ENCODE results near the gene UGGT1.
"Not testable (repeated sequence)": the region's sequence is repeated elsewhere in the genome, so short reads cannot be mapped to it uniquely, and the experiment has no call there.

UGGT1 gene

DNA sequence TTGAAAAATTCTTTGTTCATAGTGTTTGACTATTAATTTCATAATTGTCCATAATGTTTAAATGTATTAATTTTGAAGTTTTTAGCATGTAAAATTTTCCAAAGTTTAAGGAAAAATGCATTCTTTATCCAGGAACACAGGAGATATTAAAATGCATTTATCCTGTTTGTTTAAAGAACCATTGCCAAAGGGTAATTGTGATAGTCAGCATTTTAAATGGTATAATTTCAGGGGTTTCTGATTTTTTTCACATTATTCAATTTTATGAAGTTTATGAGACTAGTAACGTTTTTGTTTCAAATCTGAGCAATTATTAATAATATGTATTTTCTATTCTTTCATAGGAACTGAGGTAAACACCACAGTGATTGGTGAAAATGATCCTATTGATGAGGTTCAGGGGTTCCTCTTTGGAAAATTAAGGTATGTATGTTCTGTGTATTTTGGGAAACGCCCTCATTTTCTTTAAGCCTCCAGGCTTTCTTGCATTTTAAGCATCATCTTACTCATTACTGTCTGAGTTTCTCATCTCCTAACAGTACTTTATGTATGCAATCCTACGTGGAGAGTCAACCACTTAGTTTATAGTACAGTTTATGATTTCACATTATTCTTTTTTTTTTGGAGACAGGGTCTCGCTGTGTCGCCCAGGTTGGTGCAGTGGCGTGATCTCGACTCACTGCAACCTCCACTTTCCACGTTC, 25.1 kb downstream of the UGGT1 start:
- DNase-seq, result no peak

DNA sequence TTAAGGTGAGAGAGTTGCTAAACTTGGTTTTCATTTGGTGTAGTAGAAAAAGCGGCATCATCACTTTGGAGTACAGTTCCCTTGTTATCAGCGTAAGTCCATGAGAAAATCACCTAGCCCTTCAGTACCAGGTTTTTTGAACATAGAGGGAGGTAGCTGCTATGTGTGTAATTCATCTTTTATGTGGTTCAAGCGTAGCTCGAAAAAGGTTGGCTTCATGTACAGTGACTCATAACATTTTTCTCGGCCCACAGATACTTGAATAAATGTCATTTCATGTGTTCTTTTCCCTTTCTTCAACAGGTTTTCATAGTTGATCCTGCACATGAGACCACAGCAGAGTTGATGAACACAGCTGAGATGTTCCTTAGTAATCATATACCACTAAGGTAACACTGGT, 43.6 kb downstream of the UGGT1 start:
- no peak for DNase-seq

GRCh38 chr2:128137094-128137616, 46.2 kb downstream of the UGGT1 start:
- no peak for DNase-seq

DNA sequence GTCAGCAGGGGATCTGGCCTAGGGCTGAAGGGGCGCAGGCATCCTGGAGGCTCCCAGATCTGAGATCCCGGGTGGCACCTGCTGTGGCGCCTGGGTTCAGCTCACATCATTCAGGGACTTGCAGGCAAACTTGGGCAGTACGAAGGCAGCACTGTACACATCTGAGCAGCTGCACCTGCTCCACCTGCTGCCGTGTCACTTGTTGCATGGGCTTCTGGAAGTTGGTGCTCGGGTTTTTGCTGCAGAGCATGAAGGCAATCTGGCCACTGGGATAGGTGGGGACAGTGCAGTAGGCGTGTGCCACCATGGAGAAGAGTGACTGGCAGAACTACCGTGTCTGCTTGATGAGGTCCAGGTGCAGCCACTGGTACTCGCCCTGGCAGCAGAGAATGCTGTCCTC, 48.6 kb downstream of the UGGT1 start:
- DNase-seq, result peak; percentile 51 to 63

DNA sequence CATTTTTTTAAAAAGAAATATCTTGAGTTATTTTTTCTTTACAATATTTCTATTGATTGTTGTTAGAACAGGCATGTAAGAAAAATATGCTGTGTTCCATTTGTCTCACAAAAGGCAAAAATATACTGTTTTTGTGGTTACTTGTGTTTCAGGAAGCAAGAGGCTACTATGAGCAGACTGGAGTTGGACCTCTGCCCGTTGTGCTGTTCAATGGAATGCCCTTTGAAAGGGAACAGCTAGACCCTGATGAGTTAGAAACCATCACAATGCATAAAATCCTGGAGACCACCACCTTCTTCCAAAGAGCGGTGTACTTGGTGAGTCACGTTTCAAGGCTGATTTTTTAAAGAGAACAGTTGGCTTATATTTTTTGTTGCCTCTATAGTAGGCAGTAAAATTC, 54.7 kb downstream of the UGGT1 start:
- no peak for DNase-seq

DNA sequence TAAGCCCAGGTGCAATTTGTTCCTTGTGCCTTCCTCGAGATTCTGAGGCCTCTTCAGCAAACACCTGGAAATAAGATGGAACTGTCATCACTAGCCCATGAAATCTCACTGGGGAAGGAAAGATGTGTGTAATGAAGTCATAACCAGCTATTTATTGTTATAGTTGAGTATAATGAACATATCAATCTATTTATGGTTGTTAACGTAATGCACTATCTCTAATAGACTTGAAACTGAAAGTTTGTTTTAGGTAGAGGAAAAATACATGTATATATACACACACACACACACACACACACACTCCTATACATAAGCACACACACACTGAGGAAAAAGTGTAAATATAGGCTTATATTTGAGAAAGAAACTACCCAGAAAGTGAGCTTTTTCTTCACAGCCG, 62.8 kb downstream of the UGGT1 start:
- no peak for DNase-seq

- no peak for DNase-seq
Measured at GRCh38 chr2:128154225-128154624, 63.2 kb downstream of the UGGT1 start.

GRCh38 chr2:128155970-128156369, 65.0 kb downstream of the UGGT1 start:
- DNase-seq, result no peak

GRCh38 chr2:128156812-128157211, 65.8 kb downstream of the UGGT1 start:
- no peak for DNase-seq

DNA sequence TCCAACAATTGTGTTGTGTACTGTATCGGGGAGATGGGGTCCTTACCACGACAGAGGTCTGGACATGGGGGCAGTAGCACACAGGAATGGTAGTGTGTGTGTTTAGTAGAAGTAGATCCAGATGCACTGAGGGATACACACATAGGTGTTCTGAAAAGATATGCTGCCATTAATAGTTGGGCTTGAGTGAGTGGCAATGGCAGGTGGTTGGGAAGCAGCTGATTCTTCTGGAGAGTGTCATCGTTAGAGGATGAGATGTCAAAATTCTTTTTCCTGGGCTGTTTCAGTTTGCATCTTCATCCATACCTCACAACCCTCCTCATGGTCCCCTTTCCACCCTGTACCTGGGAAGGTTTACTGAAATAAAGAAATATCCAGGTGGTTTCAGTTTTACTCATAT, 66.6 kb downstream of the UGGT1 start:
- DNase-seq, result no peak

- no peak for DNase-seq
Measured at GRCh38 chr2:128158176-128158575, 67.2 kb downstream of the UGGT1 start.

DNA sequence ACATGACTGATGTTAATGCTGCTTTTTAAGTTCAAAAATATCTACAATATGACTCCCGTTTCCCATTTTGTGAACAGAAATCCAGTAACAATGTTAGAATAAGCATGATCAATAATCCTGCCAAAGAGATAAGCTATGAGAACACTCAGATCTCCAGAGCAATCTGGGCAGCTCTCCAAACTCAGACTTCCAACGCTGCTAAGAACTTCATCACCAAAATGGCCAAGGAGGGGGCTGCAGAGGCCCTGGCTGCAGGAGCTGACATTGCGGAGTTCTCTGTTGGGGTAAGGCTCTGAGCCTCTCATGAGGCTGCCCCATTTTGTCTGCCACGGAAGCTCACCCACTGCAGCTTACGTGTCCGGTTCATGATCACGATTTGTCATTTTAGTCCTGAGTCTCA, 68.4 kb downstream of the UGGT1 start:
- no peak for DNase-seq

GRCh38 chr2:128160616-128161275, 69.7 kb downstream of the UGGT1 start:
- DNase-seq, result no peak

DNA sequence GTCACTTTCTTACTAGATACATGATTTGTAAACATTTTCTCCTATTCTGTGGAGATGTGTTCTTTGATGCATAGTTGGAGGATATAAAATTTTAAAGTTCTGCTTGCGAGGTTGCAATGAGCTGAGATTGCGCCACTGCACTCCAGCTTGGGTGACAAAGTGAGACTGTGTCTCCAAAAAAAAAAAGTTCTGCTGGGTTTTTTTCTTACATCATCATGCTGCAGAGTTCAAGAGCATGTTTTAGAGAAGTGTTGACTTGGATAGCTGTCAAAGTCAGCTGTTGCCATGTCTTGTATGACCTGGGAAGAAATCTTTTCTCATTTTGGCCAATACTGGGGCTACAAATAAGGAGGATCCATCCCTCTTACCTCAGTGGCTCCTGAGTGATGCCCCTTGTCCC, 71.3 kb downstream of the UGGT1 start:
- DNase-seq, result no peak

- no peak for DNase-seq
Measured at GRCh38 chr2:128164311-128164710, 73.3 kb downstream of the UGGT1 start.

GRCh38 chr2:128166746-128167353, 75.8 kb downstream of the UGGT1 start:
- DNase-seq, result no peak

DNA sequence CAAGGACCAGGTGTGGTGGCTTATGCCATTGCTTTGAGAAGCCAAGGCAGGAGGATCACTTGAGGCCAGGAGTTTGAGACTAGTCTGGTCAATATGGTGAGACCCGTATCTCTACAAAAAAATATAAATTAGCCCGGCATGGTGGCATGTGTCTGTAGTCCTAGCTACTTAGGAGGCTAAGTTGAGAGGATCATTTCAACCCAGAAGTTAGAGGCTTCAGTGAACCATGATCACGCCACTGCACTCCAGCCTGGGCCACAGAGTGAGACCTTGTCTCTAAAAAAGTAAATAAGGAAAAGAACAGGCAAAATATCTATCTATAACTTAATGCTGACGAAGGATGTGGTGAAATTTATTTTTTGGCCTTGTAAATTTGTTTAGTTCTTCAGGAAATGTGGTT, 78.1 kb downstream of the UGGT1 start:
- DNase-seq, result no peak

DNA sequence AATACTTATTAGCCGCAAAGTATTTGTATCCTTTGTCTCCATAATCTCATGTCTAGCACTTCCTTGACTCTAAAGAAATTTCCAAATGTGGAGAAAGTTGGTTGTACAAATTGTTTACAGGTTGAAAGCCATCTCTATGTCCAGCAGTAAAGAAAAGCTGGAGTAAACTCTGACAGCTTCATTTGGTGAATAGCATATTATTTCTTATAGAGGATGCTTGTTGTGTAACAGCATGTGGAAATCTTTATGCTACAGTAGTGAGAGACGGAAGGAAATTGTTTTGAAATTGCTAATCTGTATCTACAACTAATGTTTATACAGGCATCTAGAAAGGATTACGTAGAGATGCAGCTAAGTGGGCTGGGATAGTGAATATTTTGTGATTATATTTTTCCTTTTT, 78.5 kb downstream of the UGGT1 start:
- no peak for DNase-seq

DNA sequence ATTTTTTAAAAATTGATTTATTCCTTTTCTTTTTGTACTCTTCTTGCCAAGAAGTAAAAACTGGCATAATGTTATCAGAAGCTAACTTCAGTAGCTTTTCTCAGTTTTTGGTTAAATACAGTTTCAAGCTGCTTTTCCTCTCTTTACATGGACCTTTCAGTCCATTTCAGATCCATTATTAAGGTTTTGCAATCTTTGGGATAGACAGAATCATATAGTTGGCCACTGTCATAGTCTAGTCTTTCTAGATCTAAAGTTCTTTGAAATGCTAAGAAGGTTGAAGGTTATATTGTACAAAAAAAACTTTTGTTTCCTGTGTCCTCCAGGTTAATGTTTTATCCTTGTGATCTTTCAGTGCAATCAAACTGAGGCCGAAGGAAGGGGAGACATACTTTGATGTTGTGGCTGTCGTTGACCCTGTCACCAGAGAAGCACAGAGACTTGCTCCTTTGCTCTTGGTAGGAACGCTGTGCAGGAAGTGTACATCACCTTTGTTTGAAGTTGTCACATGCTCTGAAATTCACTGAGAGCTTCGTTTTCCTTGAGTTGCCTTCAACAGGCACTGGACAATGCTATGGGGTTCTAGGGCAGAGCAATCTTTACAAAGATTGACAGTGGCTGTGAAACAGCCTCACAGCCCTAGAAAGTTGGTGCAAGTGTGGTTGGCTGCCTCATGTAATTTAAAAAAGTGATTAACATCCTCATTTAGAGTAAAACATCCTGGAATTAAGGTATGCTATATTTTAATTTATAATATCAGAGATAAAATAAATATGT, 79.1 kb downstream of the UGGT1 start:
- DNase-seq, result no peak

DNA sequence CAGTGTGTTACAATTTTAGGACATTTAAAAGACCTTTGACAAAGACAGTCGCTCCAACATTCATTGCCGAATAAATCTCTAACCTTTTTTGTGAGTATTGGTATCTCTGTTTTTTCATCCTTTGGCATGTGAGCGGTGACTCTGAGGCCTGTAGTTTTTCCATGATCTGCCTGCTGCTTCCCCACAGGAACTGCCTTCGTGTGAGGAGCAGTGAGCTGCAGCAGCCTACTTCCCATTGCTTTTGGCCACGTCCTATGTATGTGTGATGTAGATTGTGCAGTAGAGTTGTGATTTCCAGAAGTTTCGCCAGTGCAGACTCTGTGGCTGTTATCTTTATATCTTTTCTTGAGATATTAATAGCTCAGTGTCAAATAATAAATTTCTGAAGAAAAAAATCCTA, 79.8 kb downstream of the UGGT1 start:
- DNase-seq, result no peak

DNA sequence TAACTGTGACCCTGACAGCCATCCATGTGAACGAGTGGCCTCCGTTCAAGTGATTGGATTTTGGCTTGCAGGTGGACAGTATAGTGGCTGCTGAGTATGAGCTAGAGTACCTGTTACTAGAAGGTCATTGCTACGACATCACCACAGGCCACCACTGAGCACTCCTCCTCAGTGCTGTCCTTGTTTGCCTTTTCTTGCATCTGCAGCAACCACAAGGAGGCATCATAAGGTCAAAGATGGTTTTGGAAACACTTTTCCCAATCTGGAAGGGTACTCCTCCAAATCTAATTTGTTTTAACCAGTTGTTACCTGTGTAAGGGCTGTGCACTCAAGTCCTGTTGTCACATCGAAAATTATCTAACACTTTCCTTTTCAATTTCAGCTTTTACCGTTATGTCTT, 81.2 kb downstream of the UGGT1 start:
- no peak for DNase-seq

- DNase-seq, result not testable (repeated sequence)
Measured at GRCh38 chr2:128174067-128174466, 83.1 kb downstream of the UGGT1 start.

- DNase-seq, result no peak
Measured at GRCh38 chr2:128177315-128177714, 86.3 kb downstream of the UGGT1 start.

All from NCI-H187 (cell line).